Cardiac ventricle fibroblast (primary cell): Measurements from ENCODE around the gene MIA3. TPM values are rescaled to one million over a fixed set of nuclear protein-coding genes. Genes with fewer than 3 reads are reported as not detected.

ENCODE experiments used
- total RNA-seq: library from RNA; depleted of rRNA; stranded (reverse); fragments of >200 nt; gene quantifications from 2 replicates; pipeline ENCODE4 v1.2.3, GENCODE V29; 2015

The MIA3 gene
- 42.9 and 67.8 TPM in 2 replicates for total RNA-seq

GRCh38 chr1:222618001-222618879, at the start of gene MIA3:
Gene MIA3 (plus strand): TSS chr1:222618097. CDS start chr1:222618111, 14 bp downstream.

GRCh38 chr1:222589462-222590302, 28.2 kb upstream of the MIA3 start, which contains the start of gene TAF1A:
Gene TAF1A (minus strand): TSS chr1:222589933.

GRCh38 chr1:222712253-222713090, 94.6 kb downstream of the MIA3 start, which contains the start of the genes AIDA and BROX:
Gene AIDA (minus strand): TSS chr1:222712491. CDS start chr1:222712317, 174 bp downstream.
Gene BROX (plus strand): TSS chr1:222712564. CDS start chr1:222715700, 3,136 bp downstream.

Other genes starting within 250 kb of the MIA3 start
- gene HHIPL2, start 70.0 kb upstream of the MIA3 start, total RNA-seq: 0.81 and 2.0 TPM in 2 replicates
- 3.9 and 4.2 TPM in 2 replicates for gene TAF1A, start 28.2 kb upstream of the MIA3 start, total RNA-seq
- 65.0 and 66.0 TPM in 2 replicates for gene AIDA, start 94.4 kb downstream of the MIA3 start, total RNA-seq
- 35.4 and 52.1 TPM in 2 replicates for gene BROX, start 94.5 kb downstream of the MIA3 start, total RNA-seq
- gene FAM177B, start 119.1 kb downstream of the MIA3 start, total RNA-seq: not detected in 2 replicates
- gene DISP1, start 196.9 kb downstream of the MIA3 start, total RNA-seq: 6.0 and 7.0 TPM in 2 replicates